GM18526 (cell line): ENCODE results near the gene ADAP1.

ENCODE experiments used
- POLR2A ChIP-seq: IDR thresholded peaks from 3 replicates; pipeline ENCODE4 v1.6.1; 2011; ENCODE audit not compliant: insufficient read length; ENCODE audit errors: extremely low read depth

The ADAP1 gene

GRCh38 chr7:902996-903395 is 51.5 kb downstream of the ADAP1 start:
- TF ChIP-seq POLR2A: no peak

- no peak for TF ChIP-seq POLR2A
These were observed 52.9 kb downstream of the ADAP1 start for GRCh38 chr7:901388-902154.

DNA sequence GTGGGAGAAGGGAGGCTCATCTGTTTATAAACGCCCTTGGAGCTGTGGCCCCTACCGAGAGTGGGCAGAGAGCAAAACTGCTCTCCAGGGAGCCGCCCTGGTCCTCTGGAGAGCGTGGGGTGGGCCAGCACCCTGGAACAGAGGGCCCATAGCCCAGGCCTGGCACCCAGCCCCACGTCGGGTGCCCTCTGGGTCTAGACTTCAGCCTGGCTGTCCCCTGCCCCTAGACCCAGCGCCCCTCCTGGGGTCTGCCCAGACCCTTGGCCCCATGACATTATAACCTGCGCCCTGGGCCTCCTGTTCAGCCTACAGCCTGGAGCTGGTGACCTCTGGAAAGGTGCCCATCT is 53.5 kb downstream of the ADAP1 start:
- no peak for TF ChIP-seq POLR2A

- TF ChIP-seq POLR2A: no peak
These were observed 54.0 kb downstream of the ADAP1 start for GRCh38 chr7:900331-901040.

DNA sequence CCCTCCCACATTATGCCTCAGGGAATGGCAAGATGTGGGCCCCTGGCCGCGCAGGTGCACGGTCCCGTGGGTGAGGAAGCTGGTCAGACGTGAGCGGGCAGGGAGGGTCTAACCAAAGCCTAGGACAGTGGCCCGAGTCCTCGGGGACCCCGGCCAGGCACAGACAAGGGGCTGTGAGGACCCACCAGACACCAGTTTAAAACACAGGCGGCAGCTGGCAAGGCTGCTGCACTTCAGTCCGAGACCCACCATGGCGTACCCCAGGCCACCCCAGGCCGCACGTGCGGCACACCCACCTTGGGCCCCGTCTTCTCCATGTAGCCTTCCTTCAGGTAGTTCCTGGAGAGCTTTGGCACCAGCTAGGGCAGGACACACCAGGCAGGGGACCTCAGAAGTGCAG is 54.7 kb downstream of the ADAP1 start:
- no peak for TF ChIP-seq POLR2A

DNA sequence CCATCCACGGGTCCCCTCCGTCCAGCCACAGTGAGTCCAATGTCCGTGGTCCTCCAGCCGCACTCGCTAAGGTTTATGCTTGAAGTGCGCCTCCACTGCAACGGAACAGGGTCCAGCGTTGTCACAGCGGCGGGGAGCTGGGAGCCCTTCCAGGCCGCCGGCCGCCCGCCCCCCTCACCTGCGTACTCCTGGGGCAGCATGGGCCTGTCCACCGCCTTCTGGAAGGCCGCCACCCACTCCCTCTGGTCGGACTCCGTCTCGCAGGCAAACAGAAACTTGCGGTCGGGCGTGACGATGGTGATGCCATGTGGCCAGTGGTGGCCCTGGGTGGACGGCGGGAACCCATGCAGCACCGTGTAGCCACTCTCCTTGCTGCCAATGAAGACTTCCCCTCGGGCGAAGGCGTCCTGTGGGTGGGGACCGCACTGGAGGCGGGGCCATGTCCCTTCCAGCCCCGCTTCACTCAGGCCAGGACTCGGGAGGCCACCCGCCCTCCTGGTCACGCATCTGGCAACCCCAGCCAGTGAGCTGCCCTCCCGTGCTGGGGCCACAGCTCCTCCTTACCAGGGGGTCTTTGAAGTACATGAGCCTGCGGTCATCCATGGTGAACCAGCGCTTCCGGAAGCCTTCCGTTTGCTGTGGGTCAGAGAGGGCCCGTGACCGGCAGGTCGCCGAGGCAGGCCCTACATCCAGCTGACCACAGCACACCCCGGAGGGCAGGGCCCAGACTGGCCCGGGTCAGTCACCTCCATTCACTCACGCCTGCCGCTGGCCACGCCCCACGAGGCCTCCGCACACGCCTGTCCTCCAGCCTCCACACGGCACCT is 55.4 kb downstream of the ADAP1 start:
- no peak for TF ChIP-seq POLR2A

GRCh38 chr7:898460-898854 is 56.0 kb downstream of the ADAP1 start:
- TF ChIP-seq POLR2A: no peak

GRCh38 chr7:897771-898376 is 56.6 kb downstream of the ADAP1 start:
- TF ChIP-seq POLR2A: no peak

GRCh38 chr7:897086-897485 is 57.4 kb downstream of the ADAP1 start:
- TF ChIP-seq POLR2A: peak; percentile 21

DNA sequence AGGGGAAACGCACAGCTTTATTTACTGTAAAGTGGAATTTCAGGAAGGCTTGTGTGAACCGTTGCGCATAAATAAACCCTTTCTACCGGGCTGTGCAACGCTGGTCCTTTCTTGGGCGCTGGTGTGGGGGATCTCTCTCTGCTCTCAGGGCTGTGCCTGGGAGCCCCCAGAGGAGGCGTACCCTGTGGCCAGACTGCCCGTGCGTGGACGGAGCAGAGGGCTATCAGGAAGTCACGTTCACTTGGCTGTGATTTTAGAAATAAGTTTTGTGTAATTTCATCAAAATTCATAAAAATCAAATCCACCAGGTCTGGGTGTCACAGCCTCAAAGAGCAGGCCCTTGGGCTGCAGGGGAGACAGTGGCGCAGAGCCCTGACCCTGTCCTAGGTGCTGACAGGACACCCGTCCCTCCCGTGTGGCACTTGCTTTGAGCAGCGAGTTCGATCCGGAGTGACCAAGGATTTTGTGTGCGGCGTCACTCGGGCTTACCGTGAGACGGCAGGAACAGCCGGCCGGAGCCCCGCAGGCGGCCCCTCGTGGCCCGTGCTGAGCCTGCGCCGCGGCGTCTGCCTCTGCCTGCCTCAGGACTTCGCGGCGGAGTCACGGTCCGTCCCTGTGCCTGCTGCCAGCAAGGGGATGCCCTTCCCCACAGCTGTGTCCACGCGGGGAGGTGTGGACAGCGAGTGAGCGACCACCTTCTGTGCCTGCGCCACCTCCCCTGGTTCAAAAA is 58.0 kb downstream of the ADAP1 start:
- TF ChIP-seq POLR2A: no peak

DNA sequence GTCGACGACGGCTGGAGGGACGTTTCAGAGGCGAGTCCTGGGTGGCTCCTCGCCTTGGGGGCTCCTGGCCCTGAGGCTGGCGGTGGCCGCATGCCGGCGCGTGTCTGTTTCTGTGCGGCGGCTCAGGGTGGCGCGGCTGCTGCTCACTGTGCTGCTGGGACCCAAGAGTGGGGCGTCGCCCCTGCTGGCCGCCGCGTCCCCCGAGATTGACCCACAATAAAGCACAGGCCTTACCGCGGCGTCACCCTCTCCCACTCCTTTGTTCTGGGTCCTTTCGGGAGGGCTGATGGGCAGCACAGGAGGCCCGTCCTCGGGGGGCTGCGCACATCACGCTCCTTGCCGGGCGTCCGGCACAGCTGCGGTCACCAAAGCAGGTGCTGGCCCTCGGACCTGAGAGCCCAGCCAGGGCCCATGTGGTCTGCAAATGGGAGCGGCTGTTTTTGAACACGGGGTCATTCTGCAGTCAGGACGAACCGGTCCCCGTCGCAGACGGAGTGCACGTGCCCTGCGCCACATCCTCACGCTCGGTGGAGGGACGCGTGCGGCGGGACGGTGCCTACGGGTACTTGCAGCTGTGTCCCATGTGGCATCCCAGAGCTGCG is 58.9 kb downstream of the ADAP1 start:
- no peak for TF ChIP-seq POLR2A

- TF ChIP-seq POLR2A: no peak
These were observed 59.5 kb downstream of the ADAP1 start for GRCh38 chr7:894927-895450.

- TF ChIP-seq POLR2A: no peak
These were observed 60.2 kb downstream of the ADAP1 start for GRCh38 chr7:894164-894867.

DNA sequence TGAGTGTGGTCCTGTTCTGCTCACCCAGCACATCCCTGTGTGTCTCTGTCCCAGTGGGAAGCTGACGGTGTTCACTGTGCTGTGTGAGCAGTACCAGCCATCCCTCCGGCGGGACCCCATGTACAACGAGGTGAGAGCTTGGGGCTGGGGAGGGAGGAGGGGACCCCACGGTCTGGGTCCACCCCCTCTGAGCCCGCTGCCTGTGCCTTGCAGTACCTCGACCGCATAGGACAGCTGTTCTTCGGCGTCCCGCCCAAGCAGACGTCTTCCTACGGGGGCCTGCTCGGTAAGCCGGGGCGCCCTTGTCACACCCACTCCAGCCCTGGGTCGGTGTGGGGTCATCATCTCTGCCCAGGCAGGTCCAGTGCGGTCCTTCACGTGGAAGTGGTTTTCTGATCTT is 60.8 kb downstream of the ADAP1 start:
- TF ChIP-seq POLR2A: no peak
